Measurements from ENCODE around the gene SLC27A4.

The SLC27A4 gene

DNA sequence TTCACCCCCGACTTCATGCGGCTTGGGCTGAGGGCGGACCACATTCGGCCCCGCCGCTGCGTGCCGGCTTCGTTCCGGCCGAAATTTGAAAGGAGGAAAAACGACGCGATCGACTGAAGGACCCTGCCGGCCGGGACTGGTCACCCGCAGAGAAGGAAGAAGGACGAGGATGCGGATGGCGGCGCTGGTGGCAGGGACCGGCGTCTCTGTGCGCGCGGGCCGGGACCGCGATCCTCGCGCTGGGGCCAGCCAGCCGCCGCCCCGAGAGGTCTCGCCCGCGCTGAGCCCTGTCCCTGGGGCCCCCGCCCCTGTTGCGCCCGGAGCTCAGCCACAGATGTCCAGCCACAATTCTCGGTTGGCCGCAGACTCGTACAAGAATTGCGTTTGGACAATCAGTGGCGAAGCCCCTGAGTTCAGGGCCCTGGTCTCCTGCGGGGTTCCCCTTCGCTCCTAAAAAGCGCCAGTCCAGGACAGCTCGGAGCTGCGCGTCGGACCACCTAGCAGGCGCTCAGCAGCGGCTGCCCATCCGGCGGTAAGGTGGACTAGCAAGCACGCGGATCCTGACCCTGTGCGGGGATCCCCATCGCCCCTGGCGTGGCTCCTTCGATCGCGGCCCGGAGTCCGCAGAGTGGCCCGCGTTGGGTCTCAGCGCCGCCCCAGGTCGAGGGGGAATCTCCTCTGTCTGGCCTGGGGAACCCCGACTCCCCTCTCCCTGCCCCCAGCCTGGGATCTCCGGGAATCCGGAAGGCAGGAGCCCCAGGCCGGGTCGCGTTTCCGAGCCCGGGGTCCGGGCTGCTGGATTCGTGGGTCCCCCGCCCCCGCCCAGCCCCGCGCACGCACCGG, 52.2 kb downstream of the SLC27A4 start:
- no peak for DNase-seq

DNA sequence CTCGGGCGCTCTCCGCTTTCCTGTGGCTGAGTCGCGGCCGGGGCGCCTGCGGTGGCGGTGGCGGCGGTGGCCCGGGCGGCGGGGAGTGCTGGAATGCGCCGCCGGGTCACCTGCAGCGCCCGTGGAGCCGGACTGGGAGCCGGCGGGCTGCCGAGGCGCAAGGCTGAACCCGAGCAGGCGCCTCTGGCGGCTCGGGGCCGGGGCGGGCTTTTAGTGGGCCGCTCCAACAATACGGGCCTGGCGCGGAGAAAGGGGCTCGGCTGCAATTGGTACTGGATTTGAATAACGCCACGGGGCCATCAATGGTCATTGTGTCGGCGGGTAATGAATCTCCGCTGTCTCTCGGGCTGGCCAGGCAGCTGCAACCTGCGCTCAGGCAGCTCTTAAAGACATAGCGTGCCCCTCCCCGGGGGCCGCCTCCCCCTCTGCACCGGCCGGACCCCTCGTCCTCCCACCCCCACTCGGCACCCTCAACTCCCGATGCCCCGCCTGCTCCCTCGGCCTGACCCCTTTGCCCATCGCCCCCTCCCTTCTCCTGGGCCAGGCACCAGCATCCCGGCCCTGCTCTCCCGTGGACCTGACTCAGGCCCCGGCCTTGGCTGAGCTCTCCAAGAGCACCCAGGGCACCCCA, 52.9 kb downstream of the SLC27A4 start:
- DNase-seq: no peak

DNA sequence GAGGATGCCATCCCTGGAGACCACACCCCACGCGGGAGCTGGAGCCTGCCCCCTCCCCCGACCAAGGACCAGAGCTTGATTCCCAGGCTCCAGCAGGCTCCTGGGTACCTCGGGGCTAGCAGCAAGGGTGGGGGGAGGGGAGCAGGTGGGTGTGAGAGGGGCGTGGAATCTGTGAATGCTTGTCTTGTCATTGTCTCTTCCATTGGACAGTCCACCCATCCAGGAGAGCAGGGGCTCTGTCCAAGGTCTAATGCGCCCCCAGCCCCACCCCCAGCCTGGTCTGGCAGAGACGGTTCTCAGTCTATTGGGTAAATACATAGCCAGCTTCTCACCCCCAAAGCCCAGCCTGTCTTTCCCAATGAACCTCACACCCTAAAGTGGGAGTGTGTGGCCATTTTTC, 53.6 kb downstream of the SLC27A4 start:
- DNase-seq: no peak

DNA sequence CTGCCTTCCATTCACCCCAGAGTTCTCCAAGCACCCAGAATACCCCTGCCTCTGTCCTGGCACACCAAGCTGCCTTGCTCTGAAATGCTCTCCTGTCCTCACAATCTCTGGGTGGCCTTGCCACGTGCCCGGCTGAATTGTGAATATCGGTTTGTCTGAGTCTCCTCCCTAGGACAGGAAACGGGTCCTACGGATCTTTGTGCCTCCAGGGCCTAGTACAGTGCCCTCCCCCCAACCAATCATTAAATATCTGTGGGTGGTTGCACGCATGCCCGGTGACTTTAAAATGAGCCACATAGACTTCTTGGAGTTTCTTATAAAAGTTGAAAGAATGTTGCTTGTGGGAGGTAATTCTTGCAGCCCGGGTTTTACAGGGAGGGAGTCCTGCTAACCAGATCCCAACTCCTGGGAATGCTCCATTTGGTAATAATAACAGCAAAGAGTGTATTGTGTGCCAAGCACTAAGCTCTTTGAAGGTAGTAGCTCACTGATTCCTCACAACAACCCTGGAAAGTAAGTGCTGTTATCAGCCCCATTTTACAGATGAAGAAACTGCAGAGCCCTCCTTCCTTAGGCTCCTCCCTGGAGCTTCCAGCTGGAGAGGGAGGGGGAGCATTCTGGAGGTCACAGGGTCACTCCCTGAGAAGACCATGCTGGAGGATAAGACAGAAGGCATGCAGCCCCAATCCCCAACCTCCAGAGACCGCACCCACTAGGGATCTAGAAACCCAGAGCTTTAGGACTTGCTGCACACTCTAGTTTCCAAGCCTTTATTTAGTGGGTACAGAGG, 54.2 kb downstream of the SLC27A4 start:
- no peak for DNase-seq

DNA sequence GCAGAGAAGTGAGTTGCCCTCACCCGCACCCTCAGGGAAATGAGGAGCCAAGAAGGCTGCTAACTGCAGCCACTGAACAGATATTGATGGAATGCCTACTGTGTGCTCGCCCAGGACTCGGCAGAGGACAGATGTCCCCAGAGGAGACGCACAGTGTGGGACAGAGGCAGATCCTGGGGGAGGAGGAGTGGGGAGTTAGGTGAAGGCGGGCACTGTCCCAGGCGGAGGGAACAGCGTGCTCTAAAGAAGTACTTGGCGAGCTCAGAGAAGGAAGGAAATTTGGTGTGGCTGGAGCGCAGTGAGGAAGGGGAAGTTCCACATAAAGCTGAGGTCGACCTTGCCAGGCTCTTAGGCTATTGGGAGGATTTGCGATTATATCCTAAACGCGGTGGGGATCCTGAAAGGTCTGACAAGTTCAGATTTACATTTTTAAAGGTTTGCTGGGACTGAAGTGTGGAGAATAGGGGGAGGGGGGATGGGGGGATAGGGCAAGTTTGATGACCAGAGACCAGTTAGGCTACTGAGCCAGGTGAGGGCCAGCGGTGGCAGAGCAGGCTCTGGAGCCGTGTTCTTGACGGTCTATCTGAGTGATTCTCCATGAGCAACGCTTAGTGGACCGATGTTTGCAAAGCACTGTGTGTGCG, 56.8 kb downstream of the SLC27A4 start:
- no peak for DNase-seq

DNA sequence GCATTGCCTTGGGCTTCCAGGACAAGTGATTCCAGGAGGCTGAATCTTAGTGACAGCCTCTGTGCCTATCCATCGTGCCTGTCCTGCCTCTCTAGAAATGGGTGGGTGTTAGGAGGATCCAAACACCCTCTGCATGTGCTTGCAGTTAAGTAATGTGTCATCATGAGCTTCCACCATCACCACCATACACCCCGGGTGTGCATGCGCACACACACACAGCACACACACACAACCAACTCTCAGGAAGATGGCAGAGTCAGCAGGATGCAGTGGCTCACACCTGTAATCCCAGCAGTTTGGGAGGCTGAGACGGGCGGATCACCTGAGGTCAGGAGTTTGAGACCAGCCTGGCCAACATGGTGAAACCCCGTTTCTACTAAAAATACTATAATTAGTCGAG, 57.5 kb downstream of the SLC27A4 start:
- no peak for DNase-seq

DNA sequence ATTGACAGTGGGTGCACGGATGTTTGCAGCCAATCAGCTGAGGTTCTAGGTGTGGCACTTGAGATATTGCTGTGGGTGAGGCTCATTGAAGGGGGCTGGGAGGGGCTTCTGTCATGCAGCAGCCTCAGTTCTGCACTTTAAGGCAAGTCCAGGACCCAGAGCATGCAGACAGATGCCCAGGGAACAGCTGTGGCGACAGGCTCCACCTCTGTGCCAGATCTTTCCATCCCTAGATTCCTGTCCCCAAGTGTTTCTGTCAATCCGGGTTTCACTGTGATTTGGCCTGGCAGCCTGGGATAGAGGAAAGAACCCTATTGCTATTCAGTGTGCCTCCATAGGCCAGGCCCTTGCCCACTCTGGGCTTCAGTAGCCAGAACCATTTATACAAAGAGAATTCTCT, 59.5 kb downstream of the SLC27A4 start:
- DNase-seq: no peak

DNA sequence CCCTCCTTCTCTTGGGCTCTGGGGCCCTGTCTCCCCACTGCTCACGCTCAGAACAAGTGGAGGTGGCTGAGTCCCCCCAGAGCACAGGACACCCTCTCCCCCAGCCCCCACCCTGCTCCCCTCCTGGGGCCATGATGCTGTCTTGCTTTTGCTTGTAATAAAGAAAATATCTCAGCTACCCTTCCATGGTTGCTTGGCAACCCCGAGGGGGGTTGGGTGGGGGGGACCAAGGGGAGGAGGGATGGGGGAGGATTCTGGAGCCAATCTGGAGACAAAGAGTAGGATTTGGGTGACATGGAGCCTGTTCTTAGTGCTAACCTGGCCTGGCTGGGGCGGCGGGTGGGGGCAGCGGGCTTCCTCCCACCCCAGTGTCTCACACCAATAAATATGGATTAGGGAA, 64.2 kb downstream of the SLC27A4 start:
- no peak for DNase-seq

DNA sequence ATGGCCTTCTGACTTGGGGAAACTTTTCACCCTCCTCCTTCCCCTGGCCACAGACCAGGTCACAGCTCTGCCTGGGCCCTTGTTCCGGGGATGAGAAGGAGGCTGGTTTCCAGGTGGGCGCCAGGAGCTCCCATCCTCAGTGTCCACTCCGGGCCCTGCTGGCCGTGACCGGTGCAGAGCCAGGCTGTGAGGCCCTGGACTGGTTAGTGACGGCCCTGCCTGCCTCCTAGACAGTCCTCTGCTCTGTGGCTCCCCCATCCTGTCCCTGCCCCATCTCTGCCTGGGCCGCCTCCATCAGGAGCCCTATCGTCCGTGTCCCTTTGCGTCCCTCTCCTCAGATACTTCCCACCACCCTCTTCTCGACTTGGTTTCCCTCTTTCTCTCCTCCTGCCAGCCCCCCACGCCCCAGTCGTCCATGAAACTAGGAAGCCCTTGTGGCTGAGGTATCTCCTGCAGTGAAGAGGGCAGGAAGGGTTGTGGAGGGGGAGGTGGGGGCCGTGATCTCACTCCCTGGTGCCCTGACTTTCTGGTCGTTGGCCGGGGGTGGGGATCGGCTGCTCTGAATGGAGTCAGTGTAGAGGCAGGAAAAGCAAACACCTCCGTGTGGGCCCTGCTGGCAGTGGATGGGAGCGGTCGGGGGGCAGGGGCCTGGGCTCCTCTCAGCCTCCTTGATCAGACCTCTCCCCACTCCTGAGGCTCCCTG, 64.9 kb downstream of the SLC27A4 start:
- DNase-seq: no peak

DNA sequence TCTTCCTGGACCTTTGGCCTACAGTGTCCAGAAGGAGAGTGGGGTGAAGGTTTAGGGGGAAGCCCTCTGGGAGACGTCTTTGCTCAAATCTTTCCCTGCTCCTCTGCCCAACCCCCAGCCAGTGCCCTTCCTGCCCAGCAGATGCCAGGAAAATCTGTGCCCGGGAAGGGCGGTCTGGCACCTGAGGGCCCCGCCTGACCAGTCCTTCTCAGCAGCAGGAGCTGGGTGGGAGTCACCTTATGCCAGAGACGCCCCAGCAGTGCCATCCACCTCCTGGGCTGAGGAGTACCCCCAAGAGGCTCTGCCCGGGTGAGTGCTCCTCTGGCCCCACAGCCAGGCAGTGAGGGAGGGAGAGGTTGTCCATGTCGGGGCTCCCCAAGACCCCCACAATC, 65.4 kb downstream of the SLC27A4 start:
- DNase-seq: no peak

DNA sequence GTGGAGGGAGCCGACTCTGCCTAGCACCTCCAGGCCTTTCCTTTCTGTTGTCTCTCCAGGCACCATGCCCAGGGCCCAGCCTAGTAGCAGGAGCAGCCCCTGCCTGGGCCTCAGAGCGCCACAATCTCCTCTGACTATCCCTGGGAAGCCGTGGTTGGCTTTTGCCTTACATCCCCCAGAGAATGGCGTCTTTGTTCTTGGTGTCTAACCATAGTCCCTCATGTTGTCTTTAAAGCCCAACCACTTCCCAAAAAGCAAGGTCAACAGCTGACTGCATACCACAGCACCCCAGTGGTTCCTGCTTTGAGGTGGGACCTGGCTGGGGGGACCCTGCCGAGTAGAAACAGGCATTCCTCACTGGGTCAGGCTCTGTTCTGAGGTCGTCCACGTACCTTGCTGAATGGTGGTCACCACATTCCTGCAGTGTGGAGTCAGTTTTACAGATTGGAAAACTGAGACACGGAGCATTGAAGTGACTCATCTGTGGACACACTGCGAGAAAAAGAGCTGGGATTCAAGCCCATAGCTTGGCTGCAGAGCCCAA, 66.6 kb downstream of the SLC27A4 start:
- DNase-seq: no peak

DNA sequence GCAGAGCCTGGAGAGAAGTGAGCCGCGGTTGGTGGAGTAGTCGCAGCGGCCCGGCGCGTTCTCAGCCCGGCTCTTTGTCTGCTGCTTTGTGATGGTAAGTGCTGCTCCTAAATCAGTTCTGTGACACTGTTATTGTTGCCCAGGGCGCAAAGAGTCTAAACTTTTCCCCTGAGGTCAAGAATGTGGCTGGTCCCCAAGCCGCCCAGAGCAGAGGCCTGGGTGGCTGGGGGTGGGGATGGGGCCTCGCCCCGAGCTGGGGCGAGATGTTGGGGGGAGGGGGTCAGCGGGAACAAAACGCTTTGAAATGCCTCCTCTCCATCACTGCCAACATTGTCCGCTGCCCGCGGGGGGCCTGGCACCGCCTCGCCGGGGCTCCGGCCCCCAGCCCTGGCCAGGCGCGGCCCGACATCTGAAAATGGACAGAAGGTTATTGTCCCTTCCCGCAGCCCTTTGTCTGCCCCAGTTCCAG, 68.7 kb downstream of the SLC27A4 start:
- no peak for DNase-seq

DNA sequence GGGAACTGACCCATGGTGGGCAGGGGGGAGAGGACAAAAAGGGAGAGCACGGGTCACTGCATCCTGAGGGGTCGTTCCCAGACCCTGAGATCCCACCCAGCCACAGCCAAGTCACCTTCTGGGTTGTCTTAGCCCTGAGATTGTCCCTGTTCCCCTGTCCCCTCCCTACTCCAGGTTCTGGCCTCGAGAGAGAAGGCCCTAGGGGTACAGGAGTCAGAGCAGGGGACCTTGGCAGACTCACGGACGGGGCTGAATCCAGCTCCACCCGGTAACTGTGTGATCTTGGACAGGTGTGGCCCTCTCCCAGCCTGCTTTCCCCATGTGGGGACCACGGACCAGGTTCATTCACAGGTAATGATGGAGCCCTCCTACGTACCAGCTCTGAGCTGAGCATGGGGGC, 69.1 kb downstream of the SLC27A4 start:
- DNase-seq: no peak

DNA sequence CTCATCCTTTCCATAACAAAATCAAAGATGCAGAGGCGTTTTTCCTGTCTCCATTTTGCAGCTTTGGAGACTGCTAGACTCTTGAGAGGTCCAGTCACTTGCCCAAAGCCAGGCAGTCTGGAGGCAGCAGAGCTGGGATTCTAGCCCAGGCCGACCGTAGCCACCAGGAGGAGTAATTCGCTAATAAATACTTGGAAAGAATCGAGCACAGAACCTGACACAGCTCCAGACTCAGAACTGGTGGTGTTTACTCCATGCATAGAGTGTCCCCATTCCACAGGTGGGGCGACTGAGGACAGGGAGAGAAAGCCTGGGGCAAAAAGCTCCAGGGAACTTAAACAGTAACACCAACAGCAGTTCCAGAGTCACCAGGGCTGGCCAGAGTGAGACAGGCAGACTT, 69.7 kb downstream of the SLC27A4 start:
- no peak for DNase-seq
